ENCODE results near the gene MGMT. TPM values are rescaled to one million over a fixed set of nuclear protein-coding genes. Genes with fewer than 3 reads are reported as not detected.

The MGMT gene
- total and polyA plus RNA-seq, 2 of the 4 experiments (the other 2 are of a cell fraction): 11.5 to 17.8 TPM

- Histone ChIP-seq H3K56ac (ENCODE audit: extremely low read depth, insufficient read depth, low read length) (no peak overlapping the region), H3K36me3 (ENCODE audit: control insufficient read depth, insufficient read depth, low read length) (no peaks in the 10 kb centered on the region), H4K91ac (ENCODE audit: insufficient read depth, low read depth, low read length) (no peak overlapping the region), H3K18ac (ENCODE audit: low read depth, low read length) (no peak overlapping the region), H3K27ac (ENCODE audit: insufficient read depth, low read length) (no peak overlapping the region), H2BK20ac (ENCODE audit: low read depth, low read length) (no peak overlapping the region), H3K79me1 (ENCODE audit: low read depth in 1 of 2, low read length in 2 of 2) (no peaks in the 10 kb centered on the region; a peak in 1 of 4 replicates), H3K27me3 (ENCODE audit: control insufficient read depth, insufficient read depth, low read length) (no peaks in the 10 kb centered on the region), H3K9me3 (ENCODE audit: control insufficient read depth, insufficient read depth, low read length) (peaks cover 3% of the 10 kb centered on the region; the same call in 1 of the 2 replicates), H4K20me1 (ENCODE audit: insufficient read depth, low read length) (no peaks in the 10 kb centered on the region), H3K14ac (replicated peaks; ENCODE audit: low read depth, low read length) (no peak overlapping the region), H2AK5ac (ENCODE audit: low read depth, low read length) (no peak overlapping the region), H2AFZ (replicated peaks; ENCODE audit: low read length, poor library complexity) (no peak overlapping the region), H3K4ac (ENCODE audit: low read depth, low read length) (no peak overlapping the region), H2AK9ac (replicated peaks; ENCODE audit: low read depth, low read length, poor library complexity) (no peak overlapping the region), H2BK120ac (ENCODE audit: low read depth, low read length) (no peak overlapping the region), H3K23ac (ENCODE audit: low read depth, low read length) (no peak overlapping the region), H2BK5ac (ENCODE audit: low read depth, low read length, poor library complexity, severe bottlenecking) (no peak overlapping the region), H4K5ac (ENCODE audit: low read depth, low read length) (no peak overlapping the region), H2BK15ac (ENCODE audit: low read depth, low read length) (no peak overlapping the region), H4K8ac (ENCODE audit: low read depth in 2 of 2, low read length in 2 of 2) (no peak overlapping the region), H3K9ac (ENCODE audit: low read depth, low read length) (no peak overlapping the region), H3K4me3 (ENCODE audit: insufficient read depth, low read depth, low read length) (no peak overlapping the region), H3K4me2 (ENCODE audit: low read depth, low read length) (no peak overlapping the region), H3K4me1 (ENCODE audit: control insufficient read depth, insufficient read depth, low read length) (no peaks in the 10 kb centered on the region), H3K9me1 (ENCODE audit: insufficient read depth, low read length) (no peaks in the 10 kb centered on the region)
- ATAC-seq (ENCODE audit: low read depth) (no peak), DNase-seq (no peak)
- BruUV-seq (replicated peaks): no TSS peak
- POLR2A ChIA-PET (ENCODE audit: unreplicated experiment): no interaction called here
- WGBS, 2 experiments (ENCODE audit: extremely low coverage in 2 of 2, insufficient read length in 1 of 2): 100% methylated on average over 1 of the region's 5 CpGs; no CpG with 5 or more reads in 1 of the 2 experiments
- CTCF ChIA-PET: no interaction called here
- intact Hi-C loops (cut with micrococcal nuclease): no loop called here
- in situ Hi-C loops (cut with MboI; ENCODE audit: low sequenced_read_pairs): no loop called here
- TF ChIP-seq USF2 (IDR thresholded peaks at IDR 0.05; ENCODE audit: low read depth, low read length): no peak
- TF ChIP-seq RCOR1 (IDR thresholded peaks at IDR 0.05; ENCODE audit: insufficient replicate concordance, low read length): no peak
- dilution Hi-C loops (cut with HindIII; ENCODE audit: low sequenced_read_pairs, unreplicated experiment): no loop called here
These were observed 195.4 kb downstream of the MGMT start for GRCh38 chr10:129662426-129662825.

Data from IMR-90 (cell line).